RWPE1 (cell line): Measurements from ENCODE around the gene DDRGK1.

Source experiments
- CTCF ChIA-PET: fragments of 350-600 bp; sonication (Branson Sonifier 250); formaldehyde crosslinking; extraction: SDS; loops from one replicate; lab custom pipeline; 2021; lab: Yijun Ruan, JAX
- POLR2A ChIA-PET: fragments of 400-600 bp; formaldehyde crosslinking; extraction: SDS; loops from one replicate; lab custom pipeline; 2020; ENCODE audit warnings: antibody characterized with exemption; ENCODE audit not compliant: low non-redundant PET; lab: Yijun Ruan, JAX
- DNase-seq: peaks from one replicate; pipeline ENCODE4 v3.0.0; 2012; ENCODE audit warnings: low spot score
- H3K27ac ChIP-seq: fragments of 450-650 bp; 2 replicates; pipeline ENCODE4 v1.5.1; 2017
- CTCF ChIP-seq: fragments of 450-650 bp; conservative IDR thresholded peaks from 2 replicates; pipeline ENCODE4 v1.5.1; 2017; ENCODE audit warnings: low read depth, mild to moderate bottlenecking

Gene DDRGK1

GRCh38 chr20:3172933-3173609 is 31.4 kb downstream of the DDRGK1 start, which contains the start of gene LZTS3:
TSS of gene LZTS3 (minus strand) at chr20:3173549. CDS start at chr20:3167163, 6,386 bp downstream.
- TF ChIP-seq CTCF, result no peak
- CTCF ChIA-PET, result interaction anchor here (0.6 kb wide), 1 partner anchor 390 kb away, joined by 3 read pairs; no protein-coding TSS in a partner anchor
- DNase-seq, result peak; percentile 73
- POLR2A ChIA-PET, result no interaction called here
- H3K27ac ChIP-seq, result peak within 1 kb of the TSS; percentile 40

GRCh38 chr20:3172126-3172932 is 32.2 kb downstream of the DDRGK1 start:
- POLR2A ChIA-PET, result no interaction called here
- no peak for TF ChIP-seq CTCF
- no peak for DNase-seq
- H3K27ac ChIP-seq, result no peak overlapping the region
- CTCF ChIA-PET, result interaction anchor here (0.6 to 1.1 kb wide), 2 partner anchors 12 to 391 kb away, joined by 3 to 8 read pairs; no protein-coding TSS in a partner anchor

GRCh38 chr20:3171391-3172125 is 32.9 kb downstream of the DDRGK1 start:
- H3K27ac ChIP-seq, result no peak overlapping the region
- POLR2A ChIA-PET, result no interaction called here
- no peak for DNase-seq
- no peak for TF ChIP-seq CTCF
- CTCF ChIA-PET, result interaction anchor here (1.1 kb wide), 1 partner anchor 11 kb away, joined by 8 read pairs; no protein-coding TSS in a partner anchor

- no peak overlapping the region for H3K27ac ChIP-seq
- CTCF ChIA-PET, result no interaction called here
- POLR2A ChIA-PET, result no interaction called here
- no peak for DNase-seq
- no peak for TF ChIP-seq CTCF
These were observed 35.5 kb downstream of the DDRGK1 start for GRCh38 chr20:3168829-3169590.

GRCh38 chr20:3168079-3168828 is 36.2 kb downstream of the DDRGK1 start:
- ChIA-PET CTCF (interaction anchor here (0.6 kb wide), 1 partner anchor 114 kb away, joined by 3 read pairs; no protein-coding TSS in a partner anchor), POLR2A (no interaction called here)
- no peak overlapping the region for H3K27ac ChIP-seq
- TF ChIP-seq CTCF, result no peak
- no peak for DNase-seq
